ENCODE measurements around the gene TASOR2. TPM values are rescaled to one million over a fixed set of nuclear protein-coding genes. Genes with fewer than 3 reads are reported as not detected.
A peak's percentile ranks its signal among the peaks of the same experiment; 100 is the strongest.

The TASOR2 gene
- total RNA-seq, 4 donors from 2014 or later: 51.8 to 71.8 (median 64.2) TPM

DNA sequence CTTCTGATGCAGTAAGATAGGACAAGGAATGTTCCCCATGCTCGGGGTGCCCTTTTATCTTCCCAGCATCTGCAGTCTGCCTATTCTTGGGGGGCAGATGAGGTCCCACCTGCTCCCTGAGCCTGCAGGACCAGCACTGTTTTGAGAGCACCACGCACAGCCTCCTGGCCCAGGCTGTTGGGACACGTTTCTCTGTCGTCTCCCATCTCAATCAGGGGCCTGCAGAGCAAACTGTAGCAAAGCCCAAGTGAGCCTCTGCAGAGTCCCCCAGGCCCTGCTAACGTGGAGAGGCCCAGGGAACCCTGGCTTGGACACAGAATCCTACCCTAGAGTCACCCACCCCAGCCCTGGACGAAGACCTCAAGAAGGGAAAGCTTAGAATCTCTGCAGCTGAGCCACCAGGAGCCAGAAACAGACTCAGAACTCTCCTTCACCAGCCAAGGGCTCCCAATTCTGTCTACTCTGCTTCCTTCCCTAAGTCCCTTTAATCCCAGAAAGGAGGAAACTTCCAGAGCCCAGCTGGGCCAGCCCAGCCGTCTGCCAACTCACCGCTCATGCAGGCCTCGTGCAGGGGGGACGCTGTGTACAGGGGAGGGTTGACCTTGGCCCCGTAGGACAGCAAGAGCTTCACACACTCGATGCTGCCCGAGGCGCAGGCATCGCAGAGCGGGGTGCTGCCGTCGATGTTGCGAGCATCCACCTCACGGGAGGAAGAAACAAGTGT is 33.8 kb upstream of the TASOR2 start:
- Histone ChIP-seq H3K4me3 (no peak overlapping the region), H3K9me3 (no peaks in the 10 kb centered on the region), H3K36me3 (peaks cover 0 to 65% of the 10 kb centered on the region in 2 donors), H3K27me3 (no peaks in the 10 kb centered on the region), H3K4me1 (peaks cover 0 to 55% (median 3%) of the 10 kb centered on the region in 3 donors), H3K27ac (peak overlapping the region in 3 of 4 donors; percentile 24 to 60 (median 56))
- WGBS, 2 donors (ENCODE audit: low coverage in 1 of 2): 62 to 80% methylated on average over 1 to 5 of the region's 20 CpGs
- TF ChIP-seq EP300 (IDR thresholded peaks at IDR 0.05) (no peak), POLR2A (IDR thresholded peaks at IDR 0.05) (no peak), CTCF (IDR thresholded peaks at IDR 0.05) (no peak), POLR2AphosphoS5 (IDR thresholded peaks at IDR 0.05) (no peak)
- ATAC-seq: no peak

GRCh38 chr10:5651388-5651764 is 33.3 kb upstream of the TASOR2 start:
- no peak overlapping the region for H3K4me3 ChIP-seq
- no peaks in the 10 kb centered on the region for H3K9me3 ChIP-seq
- no peaks in the 10 kb centered on the region for H3K27me3 ChIP-seq
- no peak for TF ChIP-seq POLR2A (IDR thresholded peaks at IDR 0.05)
- TF ChIP-seq CTCF (IDR thresholded peaks at IDR 0.05): no peak
- TF ChIP-seq EP300 (IDR thresholded peaks at IDR 0.05): no peak
- TF ChIP-seq POLR2AphosphoS5 (IDR thresholded peaks at IDR 0.05): no peak
- peaks cover 0 to 61% of the 10 kb centered on the region in 2 donors for H3K36me3 ChIP-seq
- no peak for ATAC-seq
- H3K4me1 ChIP-seq: peaks cover 0 to 49% (median 3%) of the 10 kb centered on the region in 3 donors
- 90% methylated on average over 9 of the region's 11 CpGs; no CpG with 5 or more reads in 1 of the 2 donors for WGBS, 2 donors (ENCODE audit: low coverage in 1 of 2)
- peak overlapping the region in 3 of 4 donors; percentile 24 to 60 (median 56) for H3K27ac ChIP-seq

DNA sequence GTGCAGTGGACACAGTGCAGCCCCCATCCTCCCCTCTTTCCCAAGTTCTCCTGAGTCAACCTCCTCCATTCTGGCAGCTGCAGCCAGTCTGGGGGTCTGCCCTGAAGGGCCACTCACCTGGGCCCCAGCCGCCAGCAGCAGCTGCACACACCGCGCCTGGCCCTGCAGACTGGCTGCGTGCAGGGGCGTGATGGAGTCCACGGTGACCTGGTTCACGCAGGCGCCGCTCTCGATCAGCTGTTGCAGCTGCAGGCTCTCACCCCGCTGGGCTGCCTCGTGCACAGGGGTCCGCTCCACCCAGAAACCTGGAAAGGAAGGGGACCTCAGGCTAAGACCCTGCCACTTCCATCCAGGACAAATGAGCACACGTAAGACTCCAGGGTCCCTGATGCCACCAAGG is 31.9 kb upstream of the TASOR2 start:
- H3K27ac ChIP-seq: peak overlapping the region in 3 of 4 donors; percentile 20 to 63 (median 60)
- H3K4me3 ChIP-seq: no peak overlapping the region
- H3K36me3 ChIP-seq: peaks cover 0 to 52% of the 10 kb centered on the region in 2 donors
- no peaks in the 10 kb centered on the region for H3K27me3 ChIP-seq
- no peak for ATAC-seq
- TF ChIP-seq EP300 (IDR thresholded peaks at IDR 0.05) (no peak), POLR2A (IDR thresholded peaks at IDR 0.05) (no peak), POLR2AphosphoS5 (IDR thresholded peaks at IDR 0.05) (no peak), CTCF (IDR thresholded peaks at IDR 0.05) (no peak)
- H3K9me3 ChIP-seq: no peaks in the 10 kb centered on the region
- 100% methylated on average over 1 of the region's 14 CpGs; no CpG with 5 or more reads in 1 of the 2 donors for WGBS, 2 donors (ENCODE audit: low coverage in 1 of 2)
- peaks cover 0 to 43% (median 3%) of the 10 kb centered on the region in 3 donors for H3K4me1 ChIP-seq

DNA sequence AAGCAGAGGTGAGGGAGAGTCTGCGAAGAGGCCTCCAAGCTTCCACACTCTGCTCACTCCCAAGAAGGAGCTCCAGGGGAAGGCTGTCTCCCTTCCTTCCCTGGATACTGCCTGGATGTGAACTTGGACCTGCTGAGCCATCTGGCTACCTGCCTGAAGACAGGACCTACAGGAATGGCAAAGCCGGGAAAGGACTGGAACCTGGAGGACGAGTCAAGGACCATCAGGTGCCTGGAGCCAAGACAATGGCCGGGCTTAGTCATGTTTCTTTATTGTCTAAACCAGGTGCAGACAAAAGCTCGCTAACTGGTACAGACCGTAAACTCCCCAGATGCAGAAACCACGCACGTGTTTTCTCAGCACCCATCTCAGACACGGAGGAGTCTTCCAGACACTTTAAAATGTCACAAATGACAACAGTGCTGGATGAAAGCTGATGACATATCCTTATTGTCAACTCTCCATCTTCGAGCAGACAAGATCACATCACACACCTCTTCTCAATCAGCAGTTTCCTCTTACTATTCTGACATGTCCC is 30.4 kb upstream of the TASOR2 start:
- Histone ChIP-seq H3K9me3 (no peaks in the 10 kb centered on the region), H3K27me3 (no peaks in the 10 kb centered on the region), H3K4me1 (peaks cover 0 to 48% (median 3%) of the 10 kb centered on the region in 3 donors), H3K27ac (no peak overlapping the region), H3K36me3 (peaks cover 0 to 37% of the 10 kb centered on the region in 2 donors), H3K4me3 (no peak overlapping the region)
- no peak for ATAC-seq
- WGBS, 2 donors (ENCODE audit: low coverage in 1 of 2): 73 to 82% methylated on average over 5 to 9 of the region's 10 CpGs
- no peak for TF ChIP-seq EP300 (IDR thresholded peaks at IDR 0.05)
- TF ChIP-seq POLR2AphosphoS5 (IDR thresholded peaks at IDR 0.05): no peak
- no peak for TF ChIP-seq CTCF (IDR thresholded peaks at IDR 0.05)
- TF ChIP-seq POLR2A (IDR thresholded peaks at IDR 0.05): no peak
